K562 (cell line): Measurements from ENCODE around the gene SYCP2. TPM values are rescaled to one million over a fixed set of nuclear protein-coding genes. Genes with fewer than 3 reads are reported as not detected.

Source experiments
- ATAC-seq: fragments of 200-7000 bp; cut with Tn5 transposase; 3 replicates; pipeline ENCODE4 v1.9.1; 2020; ENCODE audit warnings: moderate library complexity
- BruUV-seq: library from RNA; stranded (reverse); fragments of 400-500 nt; replicated peaks from 2 replicates; lab custom pipeline; 2021; lab: Mats Ljungman, UMichigan
- CTCF ChIA-PET: fragments of 300-600 bp; formaldehyde crosslinking; extraction: SDS; loops from one replicate; lab custom pipeline; 2021; ENCODE audit warnings: low intra/inter-chr PET ratio; lab: Yijun Ruan, JAX
- POLR2A ChIA-PET: fragments of 300-600, 350-650 bp; sonication (Branson Sonifier 250); formaldehyde crosslinking; extraction: SDS; loops from one replicate; lab custom pipeline; 2021; ENCODE audit warnings: antibody characterized with exemption, inconsistent platforms; lab: Yijun Ruan, JAX
- DNase-seq, 4 experiments: peaks; one replicate each; pipeline versions ENCODE4 v3.0.0 to v3.0.0-alpha.2; 2011 to 2018; ENCODE audit warnings: low spot score in 3 of 4, mixed read lengths in 3 of 4; ENCODE audit errors: extremely low read depth in 1 of 4
- FAIRE-seq: peaks from 2 replicates; lab custom pipeline; 2011; peaks lifted over from hg19 to GRCh38; lab: Jason Lieb, UNC
- H2AFZ ChIP-seq: 2 replicates; pipeline ENCODE4 v1.6.0; 2011; ENCODE audit warnings: low read depth, low read length, control low read depth, inconsistent platforms
- H3K27ac ChIP-seq: fragments of 200-600 bp; 3 replicates; pipeline ENCODE4 v1.8.0; 2011; ENCODE audit warnings: low read depth, mild to moderate bottlenecking, control low read depth, inconsistent platforms, low read length, moderate library complexity, mixed read lengths; ENCODE audit errors: extremely low read depth
- H3K27me3 ChIP-seq, 2 experiments: fragments of 300-600 bp in 1 of 2; 2 replicates in 1 of 2; 3 replicates in 1 of 2; pipeline versions ENCODE4 v1.6.0 to v1.8.0; 2011; ENCODE audit warnings: inconsistent platforms in 2 of 2, low read length in 2 of 2, mild to moderate bottlenecking in 1 of 2, mixed read lengths in 1 of 2, moderate library complexity in 1 of 2; ENCODE audit not compliant: control insufficient read depth in 2 of 2, insufficient read depth in 2 of 2
- H3K36me3 ChIP-seq: fragments of 300-600 bp; 3 replicates; pipeline ENCODE4 v1.8.0; 2011; ENCODE audit warnings: mild to moderate bottlenecking, low read length, inconsistent platforms; ENCODE audit not compliant: control insufficient read depth, insufficient read depth
- H3K4me1 ChIP-seq, 2 experiments: fragments of 200-600 bp in 1 of 2; replicated peaks in 1 of 2; 2 replicates in 1 of 2; 3 replicates in 1 of 2; pipeline versions ENCODE4 v1.5.1 to v1.8.0; 2011; ENCODE audit warnings: inconsistent platforms in 2 of 2, low read length in 2 of 2, mild to moderate bottlenecking in 1 of 2, mixed read lengths in 1 of 2, moderate library complexity in 1 of 2; ENCODE audit not compliant: control insufficient read depth in 2 of 2, insufficient read depth in 2 of 2
- H3K4me2 ChIP-seq: 2 replicates; pipeline ENCODE4 v1.6.1; 2011; ENCODE audit warnings: low read length, control low read depth, inconsistent platforms, mixed read lengths; ENCODE audit not compliant: insufficient read depth
- H3K4me3 ChIP-seq: fragments of 200-600 bp; sonication (generic), shearing (Covaris generic); 2 replicates; pipeline ENCODE4 v1.5.1; 2016; ENCODE audit warnings: control low read depth, inconsistent platforms
- H3K79me2 ChIP-seq: fragments of 200-600 bp; 3 replicates; pipeline ENCODE4 v1.8.0; 2011; ENCODE audit warnings: low read length, inconsistent platforms; ENCODE audit not compliant: control insufficient read depth, insufficient read depth
- H3K9ac ChIP-seq, 2 experiments: 2 replicates each; pipeline versions ENCODE4 v1.6.0 to v1.6.1; 2011; ENCODE audit warnings: low read depth in 2 of 2, low read length in 2 of 2, control low read depth in 1 of 2, inconsistent platforms in 1 of 2, mild to moderate bottlenecking in 1 of 2, mixed read lengths in 1 of 2; ENCODE audit not compliant: insufficient read depth in 1 of 2
- H3K9me1 ChIP-seq: one replicate; pipeline ENCODE4 v1.6.0; 2011; ENCODE audit warnings: inconsistent platforms, mild to moderate bottlenecking, low read length, moderate library complexity; ENCODE audit not compliant: control insufficient read depth, insufficient read depth
- H3K9me3 ChIP-seq: replicated peaks from 2 replicates; pipeline ENCODE4 v1.5.1; 2011; ENCODE audit warnings: low read depth, low read length, inconsistent platforms; ENCODE audit not compliant: control insufficient read depth, insufficient read depth
- H4K20me1 ChIP-seq: replicated peaks from 2 replicates; pipeline ENCODE4 v1.6.1; 2011; ENCODE audit warnings: low read length, inconsistent platforms, mixed read lengths; ENCODE audit not compliant: control insufficient read depth, insufficient read depth
- ARNT ChIP-seq, 2 experiments: fragments of 450-650 bp; IDR thresholded peaks; 2 replicates each; pipeline ENCODE4 v1.6.1; 2016; ENCODE audit warnings: mild to moderate bottlenecking in 1 of 2
- CREB1 ChIP-seq, 2 experiments: sonication (generic) in 1 of 2; formaldehyde crosslinking in 1 of 2; IDR thresholded peaks; 2 replicates each; pipeline versions ENCODE4 v1.6.1 to v1.8.0; 2012 to 2022; ENCODE audit warnings: inconsistent platforms in 1 of 2, mild to moderate bottlenecking in 1 of 2, missing genetic modification reagents in 1 of 2, moderate library complexity in 1 of 2
- CSDE1 ChIP-seq, 2 experiments: fragments of 450-650 bp; IDR thresholded peaks; 2 replicates each; pipeline ENCODE4 v1.6.1; 2016; ENCODE audit warnings: mild to moderate bottlenecking in 1 of 2
- NCOA6 ChIP-seq: fragments of 450-650 bp; IDR thresholded peaks from 2 replicates; pipeline ENCODE4 v1.6.1; 2017; ENCODE audit warnings: mild to moderate bottlenecking
- NFIC ChIP-seq: fragments of 450-650 bp; IDR thresholded peaks from 2 replicates; pipeline ENCODE4 v1.6.1; 2017; ENCODE audit warnings: mild to moderate bottlenecking, inconsistent platforms
- RBM22 ChIP-seq: fragments of 200-400 bp; formaldehyde crosslinking; IDR thresholded peaks from 2 replicates; pipeline ENCODE4 v1.6.1; 2018; ENCODE audit warnings: low read length, low read depth; ENCODE audit not compliant: poor library complexity, severe bottlenecking
- SLC30A9 ChIP-seq: fragments of 250-450 bp; sonication (Bioruptor Pico); IDR thresholded peaks from 2 replicates; pipeline ENCODE4 v1.8.0; 2022; ENCODE audit warnings: mild to moderate bottlenecking, moderate library complexity
- TRIM24 ChIP-seq, 2 experiments: fragments of 450-650 bp; IDR thresholded peaks; 2 replicates each; pipeline ENCODE4 v1.6.1; 2016
- ZNF224 ChIP-seq: sonication (generic); formaldehyde crosslinking; IDR thresholded peaks from 2 replicates; pipeline ENCODE4 v1.8.0; 2022; ENCODE audit warnings: mild to moderate bottlenecking, missing genetic modification reagents
- ZSCAN32 ChIP-seq: fragments of 450-650 bp; formaldehyde crosslinking; IDR thresholded peaks from 2 replicates; pipeline ENCODE4 v1.4.0; 2020; ENCODE audit warnings: mild to moderate bottlenecking, moderate library complexity
- WGBS: fragments of 100-300 bp; shearing (Covaris generic); methylation state at CpG from one replicate; pipeline ENCODE4 v1.1.6; 2016; ENCODE audit warnings: low coverage, mixed read lengths; ENCODE audit not compliant: insufficient coverage; ENCODE audit errors: missing lambda C conversion rate; 5-methylcytosine and 5-hydroxymethylcytosine counted together
- in situ Hi-C: fragments of 300-500 bp; cut with MboI; formaldehyde crosslinking; loops from 4 replicates; pipeline ENCODE4 v1.15.0; 2018; ENCODE audit warnings: inconsistent platforms, mixed read lengths
- intact Hi-C: fragments of 100-400 bp; cut with micrococcal nuclease; formaldehyde crosslinking; loops from 2 replicates; pipeline ENCODE4 v1.14.2; 2022
- polyA plus RNA-seq, 8 experiments: library from polyadenylated mRNA; depleted of rRNA in 4 of 8; stranded (reverse) in 5 of 8; unstranded in 3 of 8; fragments of >200 nt; fragmentation: Nextera tagmentation in 2 of 8; fragmentation: Illumina TruSeq in 1 of 8; extraction: Ambion mirVana in 2 of 8; extraction: Trizol in 1 of 8; gene quantifications; 2 replicates each; pipeline versions ENCODE4 v1.2.1 to v1.2.3, GENCODE V29; 2011 to 2014; ENCODE audit warnings: inconsistent platforms in 1 of 8, missing spikeins in 1 of 8
- total RNA-seq, 7 experiments: library from RNA; depleted of rRNA in 6 of 7; stranded (reverse); fragments of >200 nt in 6 of 7; fragmentation: Illumina TruSeq in 2 of 7; extraction: Trizol in 2 of 7; gene quantifications; 2 replicates each; pipeline versions ENCODE4 v1.2.1 to v1.2.3, GENCODE V29; 2011 to 2021; ENCODE audit warnings: low replicate concordance in 1 of 7
- TF ChIP-seq, protein P1 (sequence below): sonication (generic); formaldehyde crosslinking; IDR thresholded peaks from 2 replicates; pipeline ENCODE4 v1.9.0; 2022; ENCODE audit warnings: mild to moderate bottlenecking, missing genetic modification reagents
- TF ChIP-seq, protein P2 (sequence below): fragments of 450-650 bp; IDR thresholded peaks from 2 replicates; pipeline ENCODE4 v1.6.1; 2016; ENCODE audit warnings: mild to moderate bottlenecking
- TF ChIP-seq, protein P3 (sequence below): sonication (generic); formaldehyde crosslinking; IDR thresholded peaks from 2 replicates; pipeline ENCODE4 v1.8.1; 2022; ENCODE audit warnings: missing genetic modification reagents

Gene SYCP2
- total and polyA plus RNA-seq, 9 of the 15 experiments (the other 6 are each of a cell fraction or from before 2014, with no cell fraction given), result 0.24 to 1.6 (median 0.67) TPM

DNA sequence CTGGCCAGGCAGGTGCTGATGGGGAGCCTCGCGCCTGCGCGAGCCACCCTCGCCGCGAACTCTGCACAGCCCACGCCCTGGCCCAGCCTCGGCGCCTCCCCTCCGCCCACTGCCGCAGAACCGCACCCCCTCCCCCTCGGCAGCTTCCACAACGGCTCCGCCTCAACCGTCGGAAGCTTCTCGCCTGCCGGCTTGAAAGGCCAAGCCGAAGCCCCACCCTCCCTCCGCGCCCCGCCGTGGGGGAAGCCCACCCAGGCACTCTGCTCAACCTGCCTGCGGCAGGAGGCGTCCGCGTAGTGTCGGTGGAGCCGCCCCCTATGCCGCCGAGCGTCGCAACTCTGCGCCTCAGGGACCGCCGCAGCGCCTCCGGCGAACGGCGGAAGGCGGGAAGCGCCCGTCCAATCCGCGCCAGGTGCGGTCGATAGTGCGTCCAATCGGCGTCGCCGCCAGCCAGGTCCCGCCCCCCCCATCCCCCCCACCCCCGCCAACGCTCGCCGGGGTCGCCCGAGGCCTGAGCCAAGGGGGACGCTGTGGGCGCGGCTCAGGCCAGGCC is at the start of gene SYCP2 (continued):
- TF ChIP-seq, protein P1, sequence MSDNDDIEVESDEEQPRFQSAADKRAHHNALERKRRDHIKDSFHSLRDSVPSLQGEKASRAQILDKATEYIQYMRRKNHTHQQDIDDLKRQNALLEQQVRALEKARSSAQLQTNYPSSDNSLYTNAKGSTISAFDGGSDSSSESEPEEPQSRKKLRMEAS (CRISPR knock-in tag), result peak; percentile 79
- TF ChIP-seq NCOA6, result 0 out of 2 replicates have a peak, but pooled peaks have one; percentile 43
- no peak for TF ChIP-seq ZNF224 (CRISPR knock-in tag)
- TF ChIP-seq NFIC, result peak; percentile 48; the same call in 1 of the 2 replicates

DNA sequence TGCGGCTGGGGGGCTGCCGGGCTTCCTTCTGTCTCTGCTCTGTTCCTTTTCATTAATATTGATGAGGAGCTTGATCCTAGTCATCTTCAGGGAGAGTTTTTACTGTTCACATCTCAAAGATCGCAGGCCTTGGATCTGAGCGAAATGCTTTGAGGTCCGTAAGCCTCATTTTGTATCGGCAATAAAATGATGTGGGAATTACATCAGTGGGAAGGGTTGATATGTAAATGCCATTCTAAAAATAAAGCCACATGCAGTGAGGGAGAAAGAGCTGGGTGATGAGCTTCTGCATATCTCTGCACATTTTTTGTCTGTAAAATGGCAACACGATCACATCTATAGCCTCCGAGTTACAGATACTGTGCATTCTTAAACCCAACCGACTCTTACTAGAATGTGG is 49.6 kb upstream of the SYCP2 start:
- Histone ChIP-seq H3K27ac (no peak overlapping the region), H4K20me1 (no peaks in the 10 kb centered on the region), H3K36me3 (no peaks in the 10 kb centered on the region), H3K4me3 (no peak overlapping the region), H3K9ac (no peak overlapping the region), H3K9me3 (no peaks in the 10 kb centered on the region), H3K79me2 (no peaks in the 10 kb centered on the region), H3K4me2 (no peak overlapping the region), H3K9me1 (no peaks in the 10 kb centered on the region), H2AFZ (no peak overlapping the region), H3K27me3 (no peaks in the 10 kb centered on the region), H3K4me1 (peaks cover 0 to 7% of the 10 kb centered on the region in 2 experiments; a peak in 2 of 5 replicates)
- ChIA-PET POLR2A (no interaction called here), CTCF (no interaction called here)
- no peak for TF ChIP-seq CREB1 (IDR thresholded peaks at IDR 0.05)
- TF ChIP-seq CREB1 (CRISPR knock-in tag; IDR thresholded peaks at IDR 0.05), result no peak
- TF ChIP-seq RBM22, result no peak
- TF ChIP-seq, protein P2, sequence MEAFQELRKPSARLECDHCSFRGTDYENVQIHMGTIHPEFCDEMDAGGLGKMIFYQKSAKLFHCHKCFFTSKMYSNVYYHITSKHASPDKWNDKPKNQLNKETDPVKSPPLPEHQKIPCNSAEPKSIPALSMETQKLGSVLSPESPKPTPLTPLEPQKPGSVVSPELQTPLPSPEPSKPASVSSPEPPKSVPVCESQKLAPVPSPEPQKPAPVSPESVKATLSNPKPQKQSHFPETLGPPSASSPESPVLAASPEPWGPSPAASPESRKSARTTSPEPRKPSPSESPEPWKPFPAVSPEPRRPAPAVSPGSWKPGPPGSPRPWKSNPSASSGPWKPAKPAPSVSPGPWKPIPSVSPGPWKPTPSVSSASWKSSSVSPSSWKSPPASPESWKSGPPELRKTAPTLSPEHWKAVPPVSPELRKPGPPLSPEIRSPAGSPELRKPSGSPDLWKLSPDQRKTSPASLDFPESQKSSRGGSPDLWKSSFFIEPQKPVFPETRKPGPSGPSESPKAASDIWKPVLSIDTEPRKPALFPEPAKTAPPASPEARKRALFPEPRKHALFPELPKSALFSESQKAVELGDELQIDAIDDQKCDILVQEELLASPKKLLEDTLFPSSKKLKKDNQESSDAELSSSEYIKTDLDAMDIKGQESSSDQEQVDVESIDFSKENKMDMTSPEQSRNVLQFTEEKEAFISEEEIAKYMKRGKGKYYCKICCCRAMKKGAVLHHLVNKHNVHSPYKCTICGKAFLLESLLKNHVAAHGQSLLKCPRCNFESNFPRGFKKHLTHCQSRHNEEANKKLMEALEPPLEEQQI, result no peak
- no peak for TF ChIP-seq CSDE1 (IDR thresholded peaks at IDR 0.05)
- TF ChIP-seq ZSCAN32 (CRISPR knock-in tag), result no peak
- TF ChIP-seq SLC30A9 (CRISPR knock-in tag), result no peak
- TF ChIP-seq ARNT (IDR thresholded peaks at IDR 0.05), result no peak
- TF ChIP-seq, protein P3, sequence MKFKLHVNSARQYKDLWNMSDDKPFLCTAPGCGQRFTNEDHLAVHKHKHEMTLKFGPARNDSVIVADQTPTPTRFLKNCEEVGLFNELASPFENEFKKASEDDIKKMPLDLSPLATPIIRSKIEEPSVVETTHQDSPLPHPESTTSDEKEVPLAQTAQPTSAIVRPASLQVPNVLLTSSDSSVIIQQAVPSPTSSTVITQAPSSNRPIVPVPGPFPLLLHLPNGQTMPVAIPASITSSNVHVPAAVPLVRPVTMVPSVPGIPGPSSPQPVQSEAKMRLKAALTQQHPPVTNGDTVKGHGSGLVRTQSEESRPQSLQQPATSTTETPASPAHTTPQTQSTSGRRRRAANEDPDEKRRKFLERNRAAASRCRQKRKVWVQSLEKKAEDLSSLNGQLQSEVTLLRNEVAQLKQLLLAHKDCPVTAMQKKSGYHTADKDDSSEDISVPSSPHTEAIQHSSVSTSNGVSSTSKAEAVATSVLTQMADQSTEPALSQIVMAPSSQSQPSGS (CRISPR knock-in tag), result no peak
- TF ChIP-seq TRIM24 (IDR thresholded peaks at IDR 0.05), result no peak
- ATAC-seq, result no peak
- intact Hi-C loops, result no loop called here
- DNase-seq, result no peak
- WGBS, result under 1% methylated on average over 9 of the region's 9 CpGs
- in situ Hi-C loops, result no loop called here
- BruUV-seq, result no TSS peak
- no peak for FAIRE-seq
